ENCODE data around the gene TOMM20. TPM values are rescaled to one million over a fixed set of nuclear protein-coding genes. Genes with fewer than 3 reads are reported as not detected.

The TOMM20 gene
- total and polyA plus RNA-seq, 9 of the 15 experiments (the other 6 are each of a cell fraction or from before 2014, with no cell fraction given): 70.6 to 334 (median 159) TPM

DNA sequence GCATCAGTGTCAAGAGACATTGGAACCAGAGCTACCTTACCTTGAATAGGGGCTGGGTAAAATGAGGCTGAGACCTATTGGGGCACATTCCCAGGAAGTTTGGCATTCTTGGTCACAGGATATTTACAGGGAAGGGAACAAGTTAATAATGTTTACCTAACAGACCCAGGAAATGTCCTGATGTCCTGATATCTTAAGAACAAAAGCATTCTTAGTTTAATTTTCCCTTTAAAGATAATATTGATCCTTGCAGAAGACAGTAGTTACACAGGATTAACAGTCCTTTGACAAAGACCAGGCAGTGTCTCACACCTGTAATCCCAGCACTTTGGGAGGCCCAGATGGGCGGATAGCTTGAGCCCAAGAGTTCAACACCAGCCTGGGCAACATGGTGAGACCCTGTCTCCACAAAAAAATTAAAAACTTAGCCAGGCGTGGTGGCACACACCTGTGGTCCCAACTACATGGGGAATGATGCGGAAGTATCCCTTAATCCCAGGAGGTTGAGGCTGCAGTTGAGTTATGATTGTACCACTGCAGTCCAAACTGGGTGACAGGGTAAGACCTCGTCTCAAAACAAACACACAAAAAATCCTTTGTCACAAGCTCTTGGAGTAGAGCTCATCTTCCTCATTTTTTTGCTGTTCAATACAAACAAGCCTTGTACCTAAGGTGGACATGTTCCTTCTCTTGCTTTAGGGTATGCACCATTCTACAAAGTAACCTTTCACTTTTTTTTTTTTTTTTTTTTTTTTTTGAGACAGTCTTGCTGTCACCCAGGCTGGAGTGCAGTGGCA lies 1.3 kb upstream of the TOMM20 start:
- Histone ChIP-seq H3K27ac (ENCODE audit: extremely low read depth, low read depth, low read length) (peak overlapping the region; percentile 98; the same call in 1 of the 3 replicates), H3K36me3 (ENCODE audit: control insufficient read depth, insufficient read depth, low read length) (peaks cover 56% of the 10 kb centered on the region)

More for the DNA sequence above, 1.3 kb upstream of the TOMM20 start:
- H3K9me3 ChIP-seq (replicated peaks; ENCODE audit: control insufficient read depth, insufficient read depth, low read depth, low read length): no peaks in the 10 kb centered on the region
- ChIA-PET POLR2A (interaction anchor here (0.6 to 2.6 kb wide), 7 partner anchors 10 to 508 kb away, joined by 3 to 21 read pairs (median 5); partner anchors contain the start of gene RBM34), CTCF (ENCODE audit: low intra/inter-chr PET ratio) (no interaction called here)
- H2AFZ ChIP-seq (ENCODE audit: low read depth, low read length): no peak overlapping the region
- no peak for TF ChIP-seq NFXL1 (CRISPR knock-in tag; IDR thresholded peaks at IDR 0.05)
- TF ChIP-seq ZNF134 (CRISPR knock-in tag; conservative IDR thresholded peaks at IDR 0.05): no peak
- TF ChIP-seq POLR2H (tag; IDR thresholded peaks at IDR 0.05; ENCODE audit: low read depth): peak; percentile 42; the same call in 1 of the 2 replicates
- TF ChIP-seq POLR2B (IDR thresholded peaks at IDR 0.05; ENCODE audit: low read depth, partially characterized antibody): peak; percentile 30
- no peak for TF ChIP-seq WHSC1 (IDR thresholded peaks at IDR 0.05; ENCODE audit: low read length)
- no peak for TF ChIP-seq CBFA2T2 (conservative IDR thresholded peaks at IDR 0.05)
- no peak for TF ChIP-seq ASH1L (IDR thresholded peaks at IDR 0.05; ENCODE audit: borderline replicate concordance, low read depth, partially characterized antibody)
- TF ChIP-seq IFI16 (CRISPR knock-in tag; IDR thresholded peaks at IDR 0.05): no peak
- TF ChIP-seq ZNF507 (tag; conservative IDR thresholded peaks at IDR 0.05): no peak
- no peak for TF ChIP-seq ZNF431 (CRISPR knock-in tag; IDR thresholded peaks at IDR 0.05)
- no peak for TF ChIP-seq FOXK2 (conservative IDR thresholded peaks at IDR 0.05 in 1 of 2, IDR thresholded peaks at IDR 0.05 in 1 of 2; ENCODE audit: low read depth in 2 of 2)
- no peak for FAIRE-seq
- H3K4me1 ChIP-seq (replicated peaks in 1 of 2; ENCODE audit: control insufficient read depth in 2 of 2, insufficient read depth in 2 of 2, low read length in 2 of 2): peaks cover 6 to 11% of the 10 kb centered on the region in 2 experiments; a peak in 4 of 5 replicates
- H4K20me1 ChIP-seq (replicated peaks; ENCODE audit: control insufficient read depth, insufficient read depth, low read length): peaks cover 18% of the 10 kb centered on the region; the same call in 1 of the 2 replicates
- H3K27me3 ChIP-seq (ENCODE audit: control insufficient read depth in 2 of 2, insufficient read depth in 2 of 2, low read length in 2 of 2): no peaks in the 10 kb centered on the region
- no peak overlapping the region; a peak in 1 of 4 replicates for H3K9ac ChIP-seq (ENCODE audit: insufficient read depth in 1 of 2, low read depth in 2 of 2, low read length in 2 of 2)
- H3K4me3 ChIP-seq: no peak overlapping the region
- no peak for ATAC-seq
- intact Hi-C loops (cut with micrococcal nuclease) (loop anchor here (2.0 kb wide), 1 partner anchor 31 kb away; the partner anchor contains the start of gene RBM34), in situ Hi-C loops (cut with MboI) (no loop called here)
- H3K4me2 ChIP-seq (ENCODE audit: insufficient read depth, low read length): no peak overlapping the region
- H3K79me2 ChIP-seq (ENCODE audit: control insufficient read depth, insufficient read depth, low read length): peaks cover 41% of the 10 kb centered on the region
- no TSS peak for BruUV-seq (replicated peaks)
- DNase-seq (ENCODE audit: extremely low read depth in 1 of 4, low spot score in 3 of 4): no peak
- no peaks in the 10 kb centered on the region for H3K9me1 ChIP-seq (ENCODE audit: control insufficient read depth, insufficient read depth, low read length)
- 87% methylated on average over 4 of the region's 4 CpGs for WGBS (ENCODE audit: insufficient coverage, low coverage, missing lambda C conversion rate)
